Middle frontal gyrus (tissue), 1 donor: ENCODE results near the gene SETBP1.
A peak's percentile ranks its signal among the peaks of the same experiment; 100 is the strongest.

Source experiments
- DNase-seq: peaks from one replicate; pipeline ENCODE4 v3.0.0-alpha.2; 2015; ENCODE audit warnings: low spot score; ENCODE audit errors: extremely low spot score

Gene SETBP1

GRCh38 chr18:45009756-45010155, 329.1 kb downstream of the SETBP1 start:
- no peak for DNase-seq

GRCh38 chr18:45012286-45012685, 331.6 kb downstream of the SETBP1 start:
- no peak for DNase-seq

GRCh38 chr18:45014047-45014501, 333.4 kb downstream of the SETBP1 start:
- DNase-seq = peak; percentile 51

- no peak for DNase-seq
These were observed 335.1 kb downstream of the SETBP1 start for GRCh38 chr18:45015788-45016128.

- DNase-seq = no peak
These were observed 338.8 kb downstream of the SETBP1 start for GRCh38 chr18:45019469-45019868.

- no peak for DNase-seq
These were observed 342.8 kb downstream of the SETBP1 start for GRCh38 chr18:45023519-45023918.

- DNase-seq = no peak
These were observed 343.8 kb downstream of the SETBP1 start for GRCh38 chr18:45024357-45025088.

- no peak for DNase-seq
These were observed 344.4 kb downstream of the SETBP1 start for GRCh38 chr18:45025089-45025450.

GRCh38 chr18:45026162-45026561, 345.5 kb downstream of the SETBP1 start:
- no peak for DNase-seq

- DNase-seq = no peak
These were observed 353.5 kb downstream of the SETBP1 start for GRCh38 chr18:45034179-45034578.

GRCh38 chr18:45037618-45038017, 356.9 kb downstream of the SETBP1 start:
- DNase-seq = no peak

- DNase-seq = no peak
These were observed 358.7 kb downstream of the SETBP1 start for GRCh38 chr18:45039376-45039775.

GRCh38 chr18:45040879-45041278, 360.2 kb downstream of the SETBP1 start:
- no peak for DNase-seq

- DNase-seq = no peak
These were observed 364.1 kb downstream of the SETBP1 start for GRCh38 chr18:45044787-45045186.

- DNase-seq = no peak
These were observed 365.5 kb downstream of the SETBP1 start for GRCh38 chr18:45046228-45046627.

GRCh38 chr18:45046961-45047360, 366.3 kb downstream of the SETBP1 start:
- no peak for DNase-seq

- no peak for DNase-seq
These were observed 369.1 kb downstream of the SETBP1 start for GRCh38 chr18:45049578-45050319.

- no peak for DNase-seq
These were observed 370.3 kb downstream of the SETBP1 start for GRCh38 chr18:45050712-45051601.

GRCh38 chr18:45054636-45055035, 373.9 kb downstream of the SETBP1 start:
- no peak for DNase-seq

GRCh38 chr18:45055811-45056210, 375.1 kb downstream of the SETBP1 start:
- no peak for DNase-seq

GRCh38 chr18:45056926-45057325, 376.2 kb downstream of the SETBP1 start:
- DNase-seq = no peak
